ENCODE measurements around the gene ADAMTS6.
"Not testable (repeated sequence)": the region's sequence is repeated elsewhere in the genome, so short reads cannot be mapped to it uniquely, and the experiment has no call there.

ADAMTS6 gene

GRCh38 chr5:65383859-65384258, 97.9 kb downstream of the ADAMTS6 start:
- TF ChIP-seq, protein P1, sequence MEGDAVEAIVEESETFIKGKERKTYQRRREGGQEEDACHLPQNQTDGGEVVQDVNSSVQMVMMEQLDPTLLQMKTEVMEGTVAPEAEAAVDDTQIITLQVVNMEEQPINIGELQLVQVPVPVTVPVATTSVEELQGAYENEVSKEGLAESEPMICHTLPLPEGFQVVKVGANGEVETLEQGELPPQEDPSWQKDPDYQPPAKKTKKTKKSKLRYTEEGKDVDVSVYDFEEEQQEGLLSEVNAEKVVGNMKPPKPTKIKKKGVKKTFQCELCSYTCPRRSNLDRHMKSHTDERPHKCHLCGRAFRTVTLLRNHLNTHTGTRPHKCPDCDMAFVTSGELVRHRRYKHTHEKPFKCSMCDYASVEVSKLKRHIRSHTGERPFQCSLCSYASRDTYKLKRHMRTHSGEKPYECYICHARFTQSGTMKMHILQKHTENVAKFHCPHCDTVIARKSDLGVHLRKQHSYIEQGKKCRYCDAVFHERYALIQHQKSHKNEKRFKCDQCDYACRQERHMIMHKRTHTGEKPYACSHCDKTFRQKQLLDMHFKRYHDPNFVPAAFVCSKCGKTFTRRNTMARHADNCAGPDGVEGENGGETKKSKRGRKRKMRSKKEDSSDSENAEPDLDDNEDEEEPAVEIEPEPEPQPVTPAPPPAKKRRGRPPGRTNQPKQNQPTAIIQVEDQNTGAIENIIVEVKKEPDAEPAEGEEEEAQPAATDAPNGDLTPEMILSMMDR (IDR thresholded peaks at IDR 0.05; ENCODE audit: low read depth, low read length) = no peak
- DNase-seq = no peak
- H3K4me3 ChIP-seq (ENCODE audit: low read depth, low read length) = no peak overlapping the region

GRCh38 chr5:65382582-65382981, 99.1 kb downstream of the ADAMTS6 start:
- TF ChIP-seq, protein P1 (IDR thresholded peaks at IDR 0.05; ENCODE audit: low read depth, low read length) = no peak

More at GRCh38 chr5:65383859-65384258, 97.9 kb downstream of the ADAMTS6 start:
- no peaks in the 10 kb centered on the region for H3K36me3 ChIP-seq
- H3K27ac ChIP-seq = no peak overlapping the region
- H3K9me3 ChIP-seq (ENCODE audit: severe bottlenecking) = no peaks in the 10 kb centered on the region
- H3K27me3 ChIP-seq (ENCODE audit: insufficient read depth, low read depth, severe bottlenecking) = no peaks in the 10 kb centered on the region

DNA sequence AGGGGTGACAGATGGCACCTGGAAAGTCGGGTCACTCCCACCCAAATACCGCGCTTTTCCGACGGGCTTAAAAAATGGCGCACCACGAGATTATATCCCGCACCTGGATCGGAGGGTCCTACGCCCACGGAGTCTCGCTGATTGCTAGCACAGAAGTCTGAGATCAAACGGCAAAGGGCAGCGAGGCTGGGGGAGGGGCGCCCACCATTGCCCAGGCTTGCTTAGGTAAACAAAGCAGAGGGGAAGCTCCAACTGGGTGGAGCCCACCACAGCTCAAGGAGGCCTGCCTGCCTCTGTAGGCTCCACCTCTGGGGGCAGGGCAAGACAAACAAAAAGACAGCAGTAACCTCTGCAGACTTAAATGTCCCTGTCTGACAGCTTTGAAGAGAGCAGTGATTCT, 111.2 kb downstream of the ADAMTS6 start:
- H3K27me3 ChIP-seq (ENCODE audit: insufficient read depth, low read depth, severe bottlenecking); H3K4me3 ChIP-seq (ENCODE audit: low read depth, low read length); H3K36me3 ChIP-seq; DNase-seq; H3K27ac ChIP-seq; H3K9me3 ChIP-seq (ENCODE audit: severe bottlenecking): not testable (repeated sequence)

More at GRCh38 chr5:65382582-65382981, 99.1 kb downstream of the ADAMTS6 start:
- Histone ChIP-seq H3K4me3 (ENCODE audit: low read depth, low read length) (no peak overlapping the region), H3K27ac (no peak overlapping the region), H3K36me3 (no peaks in the 10 kb centered on the region), H3K27me3 (ENCODE audit: insufficient read depth, low read depth, severe bottlenecking) (no peaks in the 10 kb centered on the region), H3K9me3 (ENCODE audit: severe bottlenecking) (no peaks in the 10 kb centered on the region)
- DNase-seq = no peak

DNA sequence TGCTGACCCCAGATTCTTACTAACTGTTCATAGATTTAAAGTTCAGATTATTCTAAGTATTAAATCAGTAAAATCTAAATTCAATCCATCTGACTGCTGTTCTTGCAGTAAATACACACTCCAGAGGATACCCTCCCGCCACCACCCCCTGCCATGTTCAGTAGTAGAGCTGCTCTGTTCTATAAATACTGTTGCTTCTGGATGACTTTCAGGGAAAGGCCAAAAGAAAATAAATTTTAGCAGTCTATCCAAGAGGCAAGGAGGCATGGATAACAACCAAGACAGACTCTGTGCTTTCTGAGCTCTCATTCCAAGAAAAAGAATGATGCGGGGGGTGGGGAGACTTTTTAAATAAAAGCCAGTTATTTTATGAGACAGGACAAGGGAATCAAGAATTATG, 115.1 kb downstream of the ADAMTS6 start:
- no peak for DNase-seq
- H3K27ac ChIP-seq = no peak overlapping the region
- TF ChIP-seq, protein P1 (IDR thresholded peaks at IDR 0.05; ENCODE audit: low read depth, low read length) = no peak

GRCh38 chr5:65364907-65365306, 116.8 kb downstream of the ADAMTS6 start:
- Histone ChIP-seq H3K4me3 (ENCODE audit: low read depth, low read length) (no peak overlapping the region), H3K27me3 (ENCODE audit: insufficient read depth, low read depth, severe bottlenecking) (no peaks in the 10 kb centered on the region), H3K27ac (no peak overlapping the region), H3K36me3 (no peaks in the 10 kb centered on the region), H3K9me3 (ENCODE audit: severe bottlenecking) (no peaks in the 10 kb centered on the region)
- no peak for DNase-seq
- TF ChIP-seq, protein P1 (IDR thresholded peaks at IDR 0.05; ENCODE audit: low read depth, low read length) = no peak

More for the DNA sequence above, 115.1 kb downstream of the ADAMTS6 start:
- Histone ChIP-seq H3K36me3 (no peaks in the 10 kb centered on the region), H3K4me3 (ENCODE audit: low read depth, low read length) (no peak overlapping the region), H3K9me3 (ENCODE audit: severe bottlenecking) (no peaks in the 10 kb centered on the region), H3K27me3 (ENCODE audit: insufficient read depth, low read depth, severe bottlenecking) (no peaks in the 10 kb centered on the region)

GRCh38 chr5:65363499-65363898, 118.2 kb downstream of the ADAMTS6 start:
- Histone ChIP-seq H3K9me3 (ENCODE audit: severe bottlenecking) (no peaks in the 10 kb centered on the region), H3K36me3 (no peaks in the 10 kb centered on the region), H3K4me3 (ENCODE audit: low read depth, low read length) (no peak overlapping the region), H3K27ac (no peak overlapping the region), H3K27me3 (ENCODE audit: insufficient read depth, low read depth, severe bottlenecking) (no peaks in the 10 kb centered on the region)
- TF ChIP-seq, protein P1 (IDR thresholded peaks at IDR 0.05; ENCODE audit: low read depth, low read length) = no peak
- DNase-seq = no peak
